ENCODE measurements around the gene ANO8. TPM values are rescaled to one million over a fixed set of nuclear protein-coding genes. Genes with fewer than 3 reads are reported as not detected.

Gene ANO8
- total RNA-seq, 1 experiment from 2014 or later = 2.9 TPM

GRCh38 chr19:17353386-17353785 is 18.7 kb upstream of the ANO8 start:
- DNase-seq (ENCODE audit: low read depth in 1 of 2, low spot score in 2 of 2) = no peak
- H3K36me3 ChIP-seq = no peaks in the 10 kb centered on the region
- no peak overlapping the region for H3K27ac ChIP-seq
- peaks cover 16% of the 10 kb centered on the region for H3K4me1 ChIP-seq (replicated peaks)
- no peaks in the 10 kb centered on the region for H3K9me3 ChIP-seq (replicated peaks)
- H3K4me3 ChIP-seq = no peak overlapping the region
- H3K27me3 ChIP-seq (replicated peaks) = no peaks in the 10 kb centered on the region

DNA sequence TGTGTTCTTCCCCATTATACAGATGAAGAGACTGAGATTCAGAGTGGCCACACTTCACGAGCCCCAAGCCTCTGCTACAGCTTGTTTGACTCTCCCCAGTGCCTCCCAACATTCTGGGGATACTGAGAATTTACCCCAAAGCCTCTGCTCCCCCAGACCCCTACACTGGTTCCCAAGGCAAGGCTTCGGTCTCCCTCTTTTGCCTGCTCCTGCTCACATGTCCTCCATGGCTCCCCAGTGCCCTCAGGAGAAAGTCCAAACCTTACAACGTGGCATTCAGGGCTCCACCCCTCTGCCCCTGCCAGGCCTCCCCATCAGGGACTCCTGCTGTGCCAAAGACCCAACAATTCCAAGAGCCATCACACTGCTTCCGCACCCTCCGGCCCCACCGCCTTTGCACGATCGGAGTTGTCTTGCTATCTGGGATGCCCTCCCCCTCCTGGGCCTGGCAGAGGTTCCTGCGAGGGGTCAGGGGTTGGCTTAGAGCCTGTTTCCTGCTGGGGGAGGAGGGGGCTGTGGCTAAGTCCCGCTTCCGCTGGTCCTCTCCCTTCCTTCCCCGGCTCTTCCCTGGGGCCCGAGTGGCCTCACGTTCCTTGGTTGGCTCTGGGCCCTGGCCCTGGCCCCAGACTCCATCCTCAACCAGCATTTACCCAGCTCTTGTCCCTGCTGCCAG is 18.1 kb upstream of the ANO8 start:
- Histone ChIP-seq H3K9me3 (replicated peaks) (no peaks in the 10 kb centered on the region), H3K36me3 (no peaks in the 10 kb centered on the region), H3K4me1 (replicated peaks) (peaks cover 16% of the 10 kb centered on the region), H3K4me3 (no peak overlapping the region), H3K27me3 (replicated peaks) (no peaks in the 10 kb centered on the region), H3K27ac (no peak overlapping the region)
- DNase-seq (ENCODE audit: low read depth in 1 of 2, low spot score in 2 of 2) = no peak

- Histone ChIP-seq H3K4me3 (no peak overlapping the region), H3K27ac (no peak overlapping the region), H3K4me1 (replicated peaks) (peaks cover 23% of the 10 kb centered on the region), H3K27me3 (replicated peaks) (no peaks in the 10 kb centered on the region), H3K36me3 (no peaks in the 10 kb centered on the region), H3K9me3 (replicated peaks) (no peaks in the 10 kb centered on the region)
- no peak for DNase-seq (ENCODE audit: low read depth in 1 of 2, low spot score in 2 of 2)
Observed at GRCh38 chr19:17351815-17352435, 17.3 kb upstream of the ANO8 start.

DNA sequence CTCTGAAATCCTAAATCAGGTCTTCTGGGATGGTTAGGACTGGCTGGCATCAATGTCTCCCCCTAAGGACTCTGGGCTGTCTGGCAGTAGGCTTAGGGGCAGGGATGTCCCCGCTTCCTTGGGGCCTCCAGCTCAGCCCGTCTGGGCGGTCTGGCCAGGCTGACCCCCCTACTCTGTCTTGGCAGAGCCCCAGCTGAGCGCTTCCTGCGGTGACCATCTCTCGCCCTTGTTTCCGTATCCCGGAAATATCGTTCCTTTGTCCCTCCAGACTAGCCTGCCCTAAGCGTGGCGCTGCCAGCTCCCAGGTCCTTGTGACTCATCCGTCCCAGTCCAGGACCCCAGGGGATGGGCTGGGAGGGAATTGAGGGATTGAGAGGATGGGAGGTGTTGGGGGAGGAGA is 14.0 kb upstream of the ANO8 start:
- Histone ChIP-seq H3K4me3 (no peak overlapping the region), H3K36me3 (no peaks in the 10 kb centered on the region), H3K9me3 (replicated peaks) (no peaks in the 10 kb centered on the region), H3K27me3 (replicated peaks) (no peaks in the 10 kb centered on the region), H3K4me1 (replicated peaks) (peaks cover 30% of the 10 kb centered on the region), H3K27ac (peak overlapping the region; percentile 8; the same call in 1 of the 2 replicates)
- peak; percentile 81 to 92 for DNase-seq (ENCODE audit: low read depth in 1 of 2, low spot score in 2 of 2)

DNA sequence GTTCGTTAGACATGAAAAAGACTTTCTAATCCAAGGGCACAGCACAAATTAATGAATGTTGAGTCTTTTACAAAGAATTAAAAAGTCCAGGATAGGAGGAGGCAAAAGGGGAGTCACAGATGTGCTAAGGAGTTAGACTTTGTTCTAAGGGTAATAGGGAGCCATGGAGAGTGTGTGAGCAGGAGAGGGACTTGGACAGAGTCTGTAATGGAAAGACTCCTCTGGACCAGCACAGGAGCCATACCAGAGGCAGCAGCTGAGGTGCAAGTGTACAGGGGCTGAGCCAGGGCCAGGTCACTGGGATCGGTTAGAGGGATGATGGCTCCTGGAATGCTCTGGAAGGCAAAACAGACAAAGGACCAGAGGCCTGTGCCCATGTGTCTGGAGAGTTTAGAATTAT is 13.2 kb upstream of the ANO8 start:
- no peaks in the 10 kb centered on the region for H3K36me3 ChIP-seq
- H3K4me1 ChIP-seq (replicated peaks) = peaks cover 30% of the 10 kb centered on the region
- DNase-seq (ENCODE audit: low read depth in 1 of 2, low spot score in 2 of 2) = no peak
- no peak overlapping the region for H3K27ac ChIP-seq
- H3K27me3 ChIP-seq (replicated peaks) = no peaks in the 10 kb centered on the region
- no peaks in the 10 kb centered on the region for H3K9me3 ChIP-seq (replicated peaks)
- no peak overlapping the region for H3K4me3 ChIP-seq

GRCh38 chr19:17347361-17347760 is 12.7 kb upstream of the ANO8 start:
- H3K4me3 ChIP-seq = no peak overlapping the region
- no peak for DNase-seq (ENCODE audit: low read depth in 1 of 2, low spot score in 2 of 2)
- H3K27ac ChIP-seq = no peak overlapping the region
- peaks cover 30% of the 10 kb centered on the region for H3K4me1 ChIP-seq (replicated peaks)
- no peaks in the 10 kb centered on the region for H3K36me3 ChIP-seq
- no peaks in the 10 kb centered on the region for H3K9me3 ChIP-seq (replicated peaks)
- no peaks in the 10 kb centered on the region for H3K27me3 ChIP-seq (replicated peaks)

GRCh38 chr19:17346109-17346671 is 11.5 kb upstream of the ANO8 start:
- Histone ChIP-seq H3K36me3 (no peaks in the 10 kb centered on the region), H3K9me3 (replicated peaks) (no peaks in the 10 kb centered on the region), H3K4me1 (replicated peaks) (peaks cover 30% of the 10 kb centered on the region), H3K27ac (no peak overlapping the region), H3K27me3 (replicated peaks) (no peaks in the 10 kb centered on the region), H3K4me3 (no peak overlapping the region)
- peak; percentile 53 to 73 for DNase-seq (ENCODE audit: low read depth in 1 of 2, low spot score in 2 of 2)

DNA sequence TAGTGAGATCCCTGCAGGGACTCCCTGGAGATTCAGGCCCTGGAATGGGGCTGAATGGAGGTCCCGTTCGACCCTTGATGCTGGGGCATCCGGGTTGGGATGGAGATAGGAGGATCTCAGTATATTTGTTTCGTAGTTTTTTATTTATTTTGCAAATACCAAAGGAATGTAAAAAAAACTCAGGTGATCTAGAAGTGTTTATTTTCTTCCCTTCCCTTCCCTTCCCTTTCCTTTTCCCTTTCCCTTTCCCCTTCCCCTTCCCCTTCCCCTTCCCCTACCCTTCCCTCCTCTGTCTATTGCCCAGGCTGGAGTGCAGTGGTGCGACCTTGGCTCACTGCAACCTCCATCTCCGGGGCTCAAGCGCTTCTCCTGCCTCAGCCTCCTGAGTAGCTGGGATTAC is 7.2 kb upstream of the ANO8 start:
- no peak for DNase-seq (ENCODE audit: low read depth in 1 of 2, low spot score in 2 of 2)
- H3K9me3 ChIP-seq (replicated peaks) = no peaks in the 10 kb centered on the region
- H3K36me3 ChIP-seq = peaks cover 9% of the 10 kb centered on the region
- H3K27me3 ChIP-seq (replicated peaks) = no peaks in the 10 kb centered on the region
- no peak overlapping the region for H3K27ac ChIP-seq
- peaks cover 19% of the 10 kb centered on the region for H3K4me1 ChIP-seq (replicated peaks)
- no peak overlapping the region for H3K4me3 ChIP-seq

GRCh38 chr19:17341386-17341785 is 6.7 kb upstream of the ANO8 start:
- DNase-seq (ENCODE audit: low read depth in 1 of 2, low spot score in 2 of 2) = no peak
- peaks cover 19% of the 10 kb centered on the region for H3K4me1 ChIP-seq (replicated peaks)
- H3K27ac ChIP-seq = no peak overlapping the region
- H3K36me3 ChIP-seq = peaks cover 9% of the 10 kb centered on the region
- no peaks in the 10 kb centered on the region for H3K27me3 ChIP-seq (replicated peaks)
- H3K9me3 ChIP-seq (replicated peaks) = no peaks in the 10 kb centered on the region
- H3K4me3 ChIP-seq = no peak overlapping the region

DNA sequence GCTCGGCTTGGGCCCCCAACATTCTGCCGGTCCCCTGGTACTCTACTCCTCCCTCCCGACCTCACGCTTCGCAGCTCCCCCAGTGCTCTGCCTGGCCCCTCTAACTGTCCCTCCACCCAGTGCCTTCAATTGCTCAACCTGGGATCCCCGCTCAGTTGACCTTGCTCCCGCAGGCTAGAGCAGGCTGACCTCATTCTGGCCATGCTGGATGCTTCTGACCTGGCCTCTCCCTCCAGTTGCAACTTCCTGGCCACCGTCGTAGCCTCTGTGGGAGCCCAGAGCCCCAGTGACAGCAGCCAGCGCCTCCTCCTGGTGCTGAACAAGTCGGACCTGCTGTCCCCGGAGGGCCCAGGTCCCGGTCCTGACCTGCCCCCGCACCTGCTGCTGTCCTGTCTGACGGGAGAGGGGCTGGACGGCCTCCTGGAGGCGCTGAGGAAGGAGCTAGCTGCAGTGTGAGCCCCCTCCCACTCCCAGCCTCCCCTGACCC is 6.3 kb upstream of the ANO8 start:
- Histone ChIP-seq H3K4me1 (replicated peaks) (peaks cover 14% of the 10 kb centered on the region), H3K4me3 (no peak overlapping the region), H3K27me3 (replicated peaks) (no peaks in the 10 kb centered on the region), H3K36me3 (peaks cover 9% of the 10 kb centered on the region), H3K27ac (no peak overlapping the region), H3K9me3 (replicated peaks) (no peaks in the 10 kb centered on the region)
- DNase-seq (ENCODE audit: low read depth in 1 of 2, low spot score in 2 of 2) = no peak

- H3K4me3 ChIP-seq = no peak overlapping the region
- H3K27ac ChIP-seq = no peak overlapping the region
- H3K4me1 ChIP-seq (replicated peaks) = peaks cover 14% of the 10 kb centered on the region
- peaks cover 9% of the 10 kb centered on the region for H3K36me3 ChIP-seq
- peak in 1 of 2 experiments; percentile 58 for DNase-seq (ENCODE audit: low read depth in 1 of 2, low spot score in 2 of 2)
- no peaks in the 10 kb centered on the region for H3K9me3 ChIP-seq (replicated peaks)
- no peaks in the 10 kb centered on the region for H3K27me3 ChIP-seq (replicated peaks)
Observed at GRCh38 chr19:17340302-17340870, 5.7 kb upstream of the ANO8 start.

DNA sequence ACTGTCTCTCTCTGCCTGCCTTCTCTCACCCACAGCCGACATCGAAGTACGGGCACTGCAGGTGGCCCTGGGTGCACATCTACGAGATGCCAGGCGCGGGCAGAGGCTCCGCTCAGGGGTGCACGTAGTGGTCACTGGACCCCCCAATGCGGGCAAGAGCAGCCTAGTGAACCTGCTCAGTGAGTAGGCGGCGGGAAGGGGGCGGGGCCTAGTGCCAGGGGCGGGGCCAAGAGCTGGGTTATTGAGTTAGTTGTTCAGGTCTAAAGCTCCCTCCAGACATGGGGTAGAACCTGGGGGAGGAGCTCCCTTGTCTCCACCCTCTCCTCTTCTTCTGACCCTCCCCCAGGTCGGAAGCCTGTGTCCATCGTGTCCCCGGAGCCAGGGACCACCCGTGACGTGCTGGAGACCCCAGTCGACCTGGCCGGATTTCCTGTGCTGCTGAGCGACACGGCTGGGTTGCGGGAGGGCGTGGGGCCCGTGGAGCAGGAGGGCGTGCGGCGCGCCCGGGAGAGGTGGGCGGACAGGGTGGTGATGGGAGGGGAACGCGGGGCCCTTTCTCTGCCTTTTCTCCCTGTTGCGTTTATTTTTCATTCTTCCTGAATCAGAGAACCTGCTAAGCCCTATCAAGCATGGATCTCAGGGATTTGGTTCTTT is 4.6 kb upstream of the ANO8 start:
- no peaks in the 10 kb centered on the region for H3K27me3 ChIP-seq (replicated peaks)
- peaks cover 21% of the 10 kb centered on the region for H3K4me1 ChIP-seq (replicated peaks)
- no peak overlapping the region for H3K4me3 ChIP-seq
- peaks cover 9% of the 10 kb centered on the region for H3K36me3 ChIP-seq
- DNase-seq (ENCODE audit: low read depth in 1 of 2, low spot score in 2 of 2) = peak in 1 of 2 experiments; percentile 51
- no peaks in the 10 kb centered on the region for H3K9me3 ChIP-seq (replicated peaks)
- H3K27ac ChIP-seq = no peak overlapping the region

DNA sequence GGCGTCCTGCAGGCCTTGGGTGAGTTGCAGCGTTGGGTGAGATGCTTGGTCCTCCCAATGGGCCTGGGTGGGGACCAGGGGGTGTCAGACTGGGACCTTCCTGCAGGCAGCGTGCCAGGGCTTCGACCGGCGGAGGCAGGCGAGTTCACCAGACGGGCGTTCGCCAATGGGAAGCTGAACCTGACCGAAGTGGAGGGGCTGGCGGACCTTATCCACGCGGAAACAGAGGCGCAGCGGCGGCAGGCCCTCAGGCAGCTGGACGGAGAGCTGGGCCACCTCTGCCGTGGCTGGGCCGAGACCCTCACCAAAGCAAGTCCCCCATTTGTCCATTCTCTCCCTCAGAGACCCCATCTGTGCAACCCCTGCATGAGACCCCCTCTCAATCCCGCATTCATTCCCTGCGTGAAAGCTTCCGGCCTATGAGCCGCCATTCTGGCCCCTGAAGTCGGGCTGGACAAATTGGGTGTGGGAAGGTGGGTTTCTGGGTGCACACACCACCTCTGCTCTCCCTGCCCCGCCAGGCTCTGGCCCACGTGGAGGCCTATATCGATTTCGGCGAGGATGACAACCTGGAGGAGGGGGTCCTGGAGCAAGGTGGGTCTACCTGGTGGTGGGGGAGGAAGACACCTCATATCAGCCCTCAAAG is 3.9 kb upstream of the ANO8 start:
- peaks cover 27% of the 10 kb centered on the region for H3K4me1 ChIP-seq (replicated peaks)
- no peak for DNase-seq (ENCODE audit: low read depth in 1 of 2, low spot score in 2 of 2)
- no peaks in the 10 kb centered on the region for H3K9me3 ChIP-seq (replicated peaks)
- H3K27ac ChIP-seq = no peak overlapping the region
- H3K27me3 ChIP-seq (replicated peaks) = no peaks in the 10 kb centered on the region
- H3K4me3 ChIP-seq = peak overlapping the region; percentile 54
- H3K36me3 ChIP-seq = peaks cover 9% of the 10 kb centered on the region

Data from SJSA1 (cell line).